Stimulated activated CD8-positive, alpha-beta memory T cell treated with anti-CD3 and anti-CD28 coated beads, Interleukin-12 subunit alpha, Interleukin-12 subunit beta, amount 100 ng/mL, for 24 hours (primary cell): ENCODE measurements around the gene SLC24A3.

ENCODE experiments used
- DNase-seq: peaks from one replicate; pipeline ENCODE4 v3.0.0-alpha.2; 2020; ENCODE audit errors: extremely low read depth

The SLC24A3 gene

GRCh38 chr20:19712721-19713260 lies 500.3 kb downstream of the SLC24A3 start:
- DNase-seq, result no peak

GRCh38 chr20:19713822-19714578 lies 501.6 kb downstream of the SLC24A3 start:
- DNase-seq, result no peak

DNA sequence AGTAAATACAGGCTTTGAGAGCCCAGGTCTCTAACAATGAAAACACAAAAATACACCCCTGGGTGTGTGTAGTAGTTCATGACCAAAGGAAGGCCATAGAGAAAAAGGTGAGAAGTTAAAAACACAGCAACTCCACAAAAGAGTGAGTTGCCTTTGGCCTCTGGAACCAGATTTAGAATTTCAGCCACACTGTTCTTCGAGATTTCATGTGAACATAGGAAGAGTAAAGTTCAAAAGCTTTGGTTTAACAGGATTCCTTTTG lies 502.1 kb downstream of the SLC24A3 start:
- no peak for DNase-seq

DNA sequence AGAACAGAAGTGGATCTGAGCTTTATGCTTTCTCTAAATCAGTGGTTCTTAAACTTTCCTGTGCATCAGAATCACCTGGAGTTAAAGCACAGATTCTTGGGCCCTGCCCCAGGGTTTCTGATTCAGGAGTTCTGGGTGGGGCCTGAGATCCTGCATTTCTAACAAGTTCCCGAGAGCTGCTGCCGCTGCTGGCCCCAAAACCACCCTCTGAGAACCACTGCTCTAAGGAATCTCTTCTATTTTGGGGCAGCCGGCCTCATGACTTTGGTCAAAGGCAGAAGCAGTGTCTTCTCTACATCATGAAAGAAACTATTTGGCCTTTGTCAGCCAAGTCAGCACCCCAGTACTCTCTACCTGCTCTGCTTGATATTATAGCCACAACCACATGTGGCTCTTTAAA lies 503.5 kb downstream of the SLC24A3 start:
- DNase-seq, result no peak

GRCh38 chr20:19718880-19719279 lies 506.4 kb downstream of the SLC24A3 start:
- no peak for DNase-seq

- DNase-seq, result no peak
These were observed 508.5 kb downstream of the SLC24A3 start for GRCh38 chr20:19720991-19721390.

GRCh38 chr20:19723051-19723450 lies 510.6 kb downstream of the SLC24A3 start:
- DNase-seq, result no peak

DNA sequence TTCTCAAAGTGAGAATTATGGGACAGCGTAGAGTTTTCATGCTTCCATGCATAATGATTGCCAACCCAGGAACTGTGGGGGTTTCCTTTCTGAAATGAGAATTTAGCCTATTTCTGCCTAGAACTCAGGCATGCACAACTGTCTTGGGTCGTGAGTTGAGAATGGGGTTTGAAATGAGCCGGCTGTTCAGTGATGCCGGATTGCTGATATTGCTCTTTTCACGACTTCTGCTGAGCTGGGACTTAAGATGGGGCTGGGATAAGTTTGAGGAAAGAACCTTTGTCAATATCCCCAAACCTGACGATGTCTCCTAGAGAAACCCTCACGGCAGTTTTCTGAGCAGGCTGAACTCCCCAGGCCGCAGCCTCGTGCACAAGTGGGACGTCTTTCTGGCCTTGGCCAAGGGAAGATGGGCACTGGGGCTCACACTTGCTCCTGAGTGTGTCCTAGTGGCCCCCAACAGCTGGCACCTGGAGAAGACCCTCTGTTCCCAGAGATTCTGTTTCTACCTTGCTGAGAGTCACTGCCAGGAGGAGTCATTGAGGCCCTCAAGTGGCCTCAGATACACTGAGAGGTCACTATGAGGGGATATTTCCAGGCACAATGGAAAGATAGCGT lies 511.5 kb downstream of the SLC24A3 start:
- no peak for DNase-seq

DNA sequence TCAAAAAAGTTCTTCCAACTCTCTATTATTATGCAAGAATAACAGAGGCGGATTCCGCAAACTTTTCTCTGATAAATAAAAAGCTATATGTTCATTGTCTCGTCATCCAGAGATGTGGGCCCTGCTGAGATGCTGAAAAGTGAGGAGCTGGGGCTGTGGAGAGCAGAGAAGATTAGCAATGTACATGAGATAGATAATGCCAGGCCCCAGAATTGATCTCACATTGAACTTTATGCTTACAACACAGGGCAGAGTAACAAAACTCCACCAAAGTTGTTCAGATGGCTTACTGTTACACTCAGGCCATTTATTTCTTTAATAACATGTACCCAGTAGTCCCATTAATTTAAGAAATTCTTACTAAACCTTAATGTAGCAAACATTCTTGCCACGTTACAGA lies 512.9 kb downstream of the SLC24A3 start:
- DNase-seq, result no peak

- DNase-seq, result no peak
These were observed 513.5 kb downstream of the SLC24A3 start for GRCh38 chr20:19725814-19726525.

DNA sequence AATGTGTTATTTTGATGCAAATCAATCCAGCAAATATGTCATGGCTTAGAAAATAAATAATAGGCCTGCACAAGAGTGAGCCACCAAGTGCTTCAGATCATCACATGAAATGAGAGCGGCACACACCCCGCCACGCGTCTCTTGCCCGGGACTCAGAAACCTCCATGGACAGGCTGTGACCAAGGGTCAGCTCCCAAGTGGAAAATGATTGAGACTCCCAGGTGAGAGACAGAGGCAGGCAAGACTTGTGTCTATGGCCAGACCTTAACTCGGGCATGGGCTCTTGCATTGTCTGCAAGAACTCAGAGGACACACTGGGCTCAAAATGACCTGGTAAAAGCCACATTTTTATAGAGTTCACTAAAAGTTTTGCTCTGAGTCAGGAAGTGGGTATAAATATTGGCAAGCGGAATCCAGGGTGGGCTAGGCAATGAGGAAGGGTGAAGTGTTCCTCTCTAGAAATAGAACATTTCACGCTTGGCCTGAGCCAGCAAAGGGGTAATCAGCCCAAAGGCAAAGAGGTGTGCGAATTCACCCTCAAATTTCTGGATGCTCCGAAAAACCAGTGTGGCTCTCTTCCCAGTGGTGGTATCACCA lies 514.9 kb downstream of the SLC24A3 start:
- DNase-seq, result no peak

DNA sequence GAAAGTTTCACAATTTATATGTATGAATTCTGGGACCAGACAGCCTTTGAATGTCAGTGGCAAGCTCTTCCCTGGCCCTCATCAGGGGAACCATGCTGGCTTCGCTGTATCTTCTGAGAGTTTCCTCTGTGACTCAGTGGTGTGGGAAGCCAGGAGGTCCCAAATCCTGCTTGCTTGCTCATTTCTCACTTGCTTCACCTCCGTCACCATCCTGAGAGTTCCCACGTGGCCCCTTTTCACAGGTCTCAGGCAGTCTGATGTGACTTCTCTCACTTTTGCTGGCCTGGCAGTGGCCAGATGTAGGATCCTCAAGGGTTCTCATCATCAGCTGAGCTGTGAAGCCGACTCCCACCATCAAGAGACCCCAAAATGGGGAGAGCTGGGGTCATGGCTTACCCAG lies 517.2 kb downstream of the SLC24A3 start:
- DNase-seq, result no peak

GRCh38 chr20:19730706-19731105 lies 518.3 kb downstream of the SLC24A3 start:
- no peak for DNase-seq

GRCh38 chr20:19734811-19735210 lies 522.4 kb downstream of the SLC24A3 start:
- no peak for DNase-seq

DNA sequence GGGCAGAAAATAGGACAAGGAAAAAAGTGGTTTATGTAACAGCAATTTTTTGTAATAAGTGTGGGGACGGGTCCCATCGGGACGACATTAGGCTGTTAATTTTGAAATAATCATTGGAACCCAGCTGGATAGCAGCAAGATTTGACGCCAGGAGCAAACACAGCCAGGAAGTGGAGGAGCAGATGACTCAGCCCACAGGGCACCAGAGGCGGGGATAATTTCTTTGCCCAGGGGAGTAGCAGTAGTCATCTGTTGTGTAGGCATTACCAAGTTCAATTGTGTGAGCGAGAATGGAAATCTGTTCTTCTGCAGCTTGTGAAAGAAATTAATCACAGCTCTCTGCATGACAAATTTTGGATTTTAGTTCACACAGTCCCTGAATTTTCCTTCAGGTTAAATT lies 523.0 kb downstream of the SLC24A3 start:
- no peak for DNase-seq

GRCh38 chr20:19737025-19737424 lies 524.6 kb downstream of the SLC24A3 start:
- no peak for DNase-seq

DNA sequence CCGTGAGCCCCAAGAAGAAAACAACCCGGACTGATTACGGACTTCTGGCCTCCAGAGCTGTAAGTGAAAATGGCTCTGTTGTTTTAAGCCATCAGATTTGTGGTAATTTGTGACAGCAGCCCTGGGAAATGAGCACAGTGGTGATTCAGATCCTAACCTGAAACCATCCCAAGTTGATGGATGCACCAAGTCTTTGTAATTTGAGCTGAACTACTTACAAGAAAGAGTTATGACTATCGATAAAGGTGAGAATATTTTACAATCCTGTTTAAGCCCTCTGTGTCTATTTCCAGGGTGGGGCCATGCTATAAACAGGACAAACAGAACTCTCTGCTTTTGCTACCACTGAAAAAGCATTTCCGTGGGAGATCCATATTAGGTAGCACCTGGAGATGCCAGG lies 526.5 kb downstream of the SLC24A3 start:
- no peak for DNase-seq

DNA sequence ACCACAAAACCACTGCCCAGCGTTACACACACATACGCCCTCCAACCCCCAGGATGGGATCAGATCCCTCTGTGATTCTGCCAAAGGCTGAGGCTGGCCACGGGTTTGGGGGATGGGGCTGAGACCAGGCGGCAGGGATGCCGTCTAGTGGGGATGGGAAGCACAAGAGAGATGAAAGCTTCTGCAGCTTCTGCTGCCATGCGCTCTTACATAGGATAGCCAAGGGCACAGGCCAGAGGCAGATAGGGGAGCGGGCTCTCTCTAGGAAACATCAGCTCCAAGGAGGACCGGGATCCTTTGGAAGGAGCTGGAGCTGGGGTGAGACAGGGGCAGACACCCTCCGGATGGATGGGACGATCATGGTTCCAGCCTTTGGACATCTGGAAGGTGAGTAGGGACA lies 526.9 kb downstream of the SLC24A3 start:
- DNase-seq, result no peak

GRCh38 chr20:19740512-19740911 lies 528.1 kb downstream of the SLC24A3 start:
- no peak for DNase-seq

DNA sequence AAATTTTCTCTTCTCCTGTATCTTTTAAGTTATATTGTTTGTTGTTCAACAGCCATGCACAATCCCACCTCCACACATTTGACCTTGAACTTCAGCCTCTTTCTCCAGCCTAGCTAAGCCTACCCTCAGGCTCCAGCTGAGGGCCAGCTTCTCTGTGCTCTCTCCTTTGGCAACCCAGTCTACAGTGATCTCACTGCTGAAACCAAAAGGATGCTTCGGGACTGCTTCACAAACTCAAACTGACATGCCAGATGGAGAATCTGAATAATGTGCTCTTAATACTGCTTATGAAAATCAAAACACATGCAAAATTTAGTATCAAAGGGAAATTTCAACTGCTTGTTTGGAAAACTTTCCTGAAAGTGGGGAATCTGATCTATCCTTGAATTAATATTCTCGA lies 529.5 kb downstream of the SLC24A3 start:
- no peak for DNase-seq

DNA sequence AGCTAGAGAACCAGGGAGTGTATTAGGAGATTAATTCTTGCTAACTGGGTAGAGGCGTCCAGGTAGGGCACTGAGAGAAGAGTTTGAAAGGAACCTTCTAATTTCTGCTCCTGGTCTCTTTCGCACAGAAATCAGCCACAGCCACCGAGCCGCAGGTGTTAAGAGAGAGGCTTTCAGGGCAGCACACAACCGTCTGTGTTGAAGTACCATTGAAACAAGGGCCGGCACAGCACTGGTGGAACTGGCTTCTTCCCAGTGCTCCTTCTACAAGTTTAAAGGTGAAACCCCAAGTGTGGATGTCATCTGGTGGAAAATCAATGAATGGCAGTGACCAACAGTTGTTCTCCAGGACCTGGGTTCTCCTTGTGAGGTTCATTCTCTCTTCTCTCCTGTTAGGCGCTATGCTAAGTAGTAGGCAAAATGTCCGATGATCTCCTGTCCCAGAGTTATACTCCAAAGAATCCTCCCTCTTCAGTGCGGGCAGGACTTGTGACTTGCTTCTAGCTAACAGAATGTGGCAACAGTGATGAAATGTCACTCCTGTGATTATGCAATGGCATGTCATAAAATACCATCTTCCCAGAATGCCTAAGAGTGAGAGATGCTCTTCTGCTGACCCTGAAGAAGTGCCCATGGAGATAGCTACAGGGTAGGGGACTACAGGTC lies 530.7 kb downstream of the SLC24A3 start:
- DNase-seq, result no peak

DNA sequence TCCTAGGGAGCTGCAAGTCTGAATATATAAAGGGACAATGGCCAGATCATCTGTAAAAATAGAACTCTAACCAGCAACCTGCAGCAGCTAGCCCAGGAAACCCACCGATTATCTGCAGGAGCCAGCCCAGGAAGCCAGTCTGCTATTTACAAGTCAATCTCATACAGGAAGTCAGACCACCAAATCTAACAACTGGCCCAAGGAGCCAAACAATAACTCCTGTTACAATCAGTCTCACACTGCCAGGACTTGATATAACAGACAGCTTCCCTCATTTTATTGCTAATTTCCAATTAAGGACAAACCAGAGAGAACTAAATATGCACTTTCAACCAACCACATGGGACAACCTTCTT lies 531.2 kb downstream of the SLC24A3 start:
- DNase-seq, result no peak
